K562 (cell line): ENCODE measurements around the gene PTGR3. TPM values are rescaled to one million over a fixed set of nuclear protein-coding genes. Genes with fewer than 3 reads are reported as not detected.
A peak's percentile ranks its signal among the peaks of the same experiment; 100 is the strongest.

Experiments
- ATAC-seq: fragments of 200-7000 bp; cut with Tn5 transposase; 3 replicates; pipeline ENCODE4 v1.9.1; 2020; ENCODE audit warnings: moderate library complexity
- BruUV-seq: library from RNA; stranded (reverse); fragments of 400-500 nt; replicated peaks from 2 replicates; lab custom pipeline; 2021; lab: Mats Ljungman, UMichigan
- CTCF ChIA-PET: fragments of 300-600 bp; formaldehyde crosslinking; extraction: SDS; loops from one replicate; lab custom pipeline; 2021; ENCODE audit warnings: low intra/inter-chr PET ratio; lab: Yijun Ruan, JAX
- POLR2A ChIA-PET: fragments of 300-600, 350-650 bp; sonication (Branson Sonifier 250); formaldehyde crosslinking; extraction: SDS; loops from one replicate; lab custom pipeline; 2021; ENCODE audit warnings: antibody characterized with exemption, inconsistent platforms; lab: Yijun Ruan, JAX
- DNase-seq, 4 experiments: peaks; one replicate each; pipeline versions ENCODE4 v3.0.0 to v3.0.0-alpha.2; 2011 to 2018; ENCODE audit warnings: low spot score in 3 of 4, mixed read lengths in 3 of 4; ENCODE audit errors: extremely low read depth in 1 of 4
- FAIRE-seq: peaks from 2 replicates; lab custom pipeline; 2011; peaks lifted over from hg19 to GRCh38; lab: Jason Lieb, UNC
- H2AFZ ChIP-seq: 2 replicates; pipeline ENCODE4 v1.6.0; 2011; ENCODE audit warnings: low read depth, low read length, control low read depth, inconsistent platforms
- H3K27ac ChIP-seq: fragments of 200-600 bp; 3 replicates; pipeline ENCODE4 v1.8.0; 2011; ENCODE audit warnings: low read depth, mild to moderate bottlenecking, control low read depth, inconsistent platforms, low read length, moderate library complexity, mixed read lengths; ENCODE audit errors: extremely low read depth
- H3K27me3 ChIP-seq, 2 experiments: fragments of 300-600 bp in 1 of 2; 2 replicates in 1 of 2; 3 replicates in 1 of 2; pipeline versions ENCODE4 v1.6.0 to v1.8.0; 2011; ENCODE audit warnings: inconsistent platforms in 2 of 2, low read length in 2 of 2, mild to moderate bottlenecking in 1 of 2, mixed read lengths in 1 of 2, moderate library complexity in 1 of 2; ENCODE audit not compliant: control insufficient read depth in 2 of 2, insufficient read depth in 2 of 2
- H3K36me3 ChIP-seq: fragments of 300-600 bp; 3 replicates; pipeline ENCODE4 v1.8.0; 2011; ENCODE audit warnings: mild to moderate bottlenecking, low read length, inconsistent platforms; ENCODE audit not compliant: control insufficient read depth, insufficient read depth
- H3K4me1 ChIP-seq, 2 experiments: fragments of 200-600 bp in 1 of 2; replicated peaks in 1 of 2; 2 replicates in 1 of 2; 3 replicates in 1 of 2; pipeline versions ENCODE4 v1.5.1 to v1.8.0; 2011; ENCODE audit warnings: inconsistent platforms in 2 of 2, low read length in 2 of 2, mild to moderate bottlenecking in 1 of 2, mixed read lengths in 1 of 2, moderate library complexity in 1 of 2; ENCODE audit not compliant: control insufficient read depth in 2 of 2, insufficient read depth in 2 of 2
- H3K4me2 ChIP-seq: 2 replicates; pipeline ENCODE4 v1.6.1; 2011; ENCODE audit warnings: low read length, control low read depth, inconsistent platforms, mixed read lengths; ENCODE audit not compliant: insufficient read depth
- H3K4me3 ChIP-seq: fragments of 200-600 bp; sonication (generic), shearing (Covaris generic); 2 replicates; pipeline ENCODE4 v1.5.1; 2016; ENCODE audit warnings: control low read depth, inconsistent platforms
- H3K79me2 ChIP-seq: fragments of 200-600 bp; 3 replicates; pipeline ENCODE4 v1.8.0; 2011; ENCODE audit warnings: low read length, inconsistent platforms; ENCODE audit not compliant: control insufficient read depth, insufficient read depth
- H3K9ac ChIP-seq, 2 experiments: 2 replicates each; pipeline versions ENCODE4 v1.6.0 to v1.6.1; 2011; ENCODE audit warnings: low read depth in 2 of 2, low read length in 2 of 2, control low read depth in 1 of 2, inconsistent platforms in 1 of 2, mild to moderate bottlenecking in 1 of 2, mixed read lengths in 1 of 2; ENCODE audit not compliant: insufficient read depth in 1 of 2
- H3K9me1 ChIP-seq: one replicate; pipeline ENCODE4 v1.6.0; 2011; ENCODE audit warnings: inconsistent platforms, mild to moderate bottlenecking, low read length, moderate library complexity; ENCODE audit not compliant: control insufficient read depth, insufficient read depth
- H3K9me3 ChIP-seq: replicated peaks from 2 replicates; pipeline ENCODE4 v1.5.1; 2011; ENCODE audit warnings: low read depth, low read length, inconsistent platforms; ENCODE audit not compliant: control insufficient read depth, insufficient read depth
- H4K20me1 ChIP-seq: replicated peaks from 2 replicates; pipeline ENCODE4 v1.6.1; 2011; ENCODE audit warnings: low read length, inconsistent platforms, mixed read lengths; ENCODE audit not compliant: control insufficient read depth, insufficient read depth
- ARID3B ChIP-seq: fragments of 250-450 bp; sonication (Bioruptor Pico); IDR thresholded peaks from 2 replicates; pipeline ENCODE4 v1.4.0; 2020; ENCODE audit warnings: borderline replicate concordance
- CCAR2 ChIP-seq: fragments of 200-400 bp; formaldehyde crosslinking; IDR thresholded peaks from 2 replicates; pipeline ENCODE4 v1.6.1; 2017; ENCODE audit warnings: mild to moderate bottlenecking, low read depth, low read length
- CXXC5 ChIP-seq: fragments of 250-450 bp; sonication (Bioruptor Pico); IDR thresholded peaks from 2 replicates; pipeline ENCODE4 v1.8.0; 2022; ENCODE audit warnings: inconsistent platforms, mild to moderate bottlenecking, moderate library complexity
- ETS1 ChIP-seq: conservative IDR thresholded peaks from 2 replicates; pipeline ENCODE4 v1.6.1; 2011; ENCODE audit warnings: low read depth, mild to moderate bottlenecking, low read length; ENCODE audit not compliant: control insufficient read depth
- L3MBTL2 ChIP-seq: fragments of 450-650 bp; IDR thresholded peaks from 2 replicates; pipeline ENCODE4 v1.6.1; 2016; ENCODE audit warnings: mild to moderate bottlenecking, moderate library complexity
- MGA ChIP-seq: fragments of 450-650 bp; IDR thresholded peaks from 2 replicates; pipeline ENCODE4 v1.6.1; 2016; ENCODE audit warnings: mild to moderate bottlenecking, moderate library complexity
- TSC22D4 ChIP-seq: fragments of 450-650 bp; IDR thresholded peaks from 2 replicates; pipeline ENCODE4 v1.6.1; 2016; ENCODE audit warnings: missing genetic modification characterization, missing biosample characterization, control low read depth
- ZNF696 ChIP-seq: fragments of 250-450 bp; sonication (Bioruptor Pico); conservative IDR thresholded peaks from 2 replicates; pipeline ENCODE4 v1.4.0; 2020; ENCODE audit warnings: mild to moderate bottlenecking, moderate library complexity
- whole genome bisulfite sequencing: fragments of 100-300 bp; shearing (Covaris generic); methylation state at CpG from one replicate; pipeline ENCODE4 v1.1.6; 2016; ENCODE audit warnings: low coverage, mixed read lengths; ENCODE audit not compliant: insufficient coverage; ENCODE audit errors: missing lambda C conversion rate; 5-methylcytosine and 5-hydroxymethylcytosine counted together
- in situ Hi-C: fragments of 300-500 bp; cut with MboI; formaldehyde crosslinking; loops from 4 replicates; pipeline ENCODE4 v1.15.0; 2018; ENCODE audit warnings: inconsistent platforms, mixed read lengths
- intact Hi-C: fragments of 100-400 bp; cut with micrococcal nuclease; formaldehyde crosslinking; loops from 2 replicates; pipeline ENCODE4 v1.14.2; 2022
- polyA plus RNA-seq, 8 experiments: library from polyadenylated mRNA; depleted of rRNA in 4 of 8; stranded (reverse) in 5 of 8; unstranded in 3 of 8; fragments of >200 nt; fragmentation: Nextera tagmentation in 2 of 8; fragmentation: Illumina TruSeq in 1 of 8; extraction: Ambion mirVana in 2 of 8; extraction: Trizol in 1 of 8; gene quantifications; 2 replicates each; pipeline versions ENCODE4 v1.2.1 to v1.2.3, GENCODE V29; 2011 to 2014; ENCODE audit warnings: inconsistent platforms in 1 of 8, missing spikeins in 1 of 8
- total RNA-seq, 7 experiments: library from RNA; depleted of rRNA in 6 of 7; stranded (reverse); fragments of >200 nt in 6 of 7; fragmentation: Illumina TruSeq in 2 of 7; extraction: Trizol in 2 of 7; gene quantifications; 2 replicates each; pipeline versions ENCODE4 v1.2.1 to v1.2.3, GENCODE V29; 2011 to 2021; ENCODE audit warnings: low replicate concordance in 1 of 7

PTGR3 gene
- total and polyA plus RNA-seq, 9 of the 15 experiments (the other 6 are each of a cell fraction or from before 2014, with no cell fraction given), result 4.1 to 32.3 (median 15.3) TPM

GRCh38 chr18:75176849-75177248 is 32.1 kb downstream of the PTGR3 start:
- Histone ChIP-seq H3K4me1 (no peaks in the 10 kb centered on the region; a peak in 1 of 5 replicates), H3K4me3 (no peak overlapping the region), H3K4me2 (no peak overlapping the region), H3K79me2 (no peaks in the 10 kb centered on the region), H4K20me1 (no peaks in the 10 kb centered on the region), H3K9me1 (no peaks in the 10 kb centered on the region), H3K27ac (no peak overlapping the region), H3K27me3 (peaks cover 2 to 50% of the 10 kb centered on the region in 2 experiments; a peak in 4 of 5 replicates), H3K36me3 (no peaks in the 10 kb centered on the region), H3K9me3 (no peaks in the 10 kb centered on the region), H3K9ac (no peak overlapping the region), H2AFZ (no peak overlapping the region)
- CTCF ChIA-PET, result no interaction called here
- intact Hi-C loops (no loop called here), in situ Hi-C loops (no loop called here)
- ATAC-seq (no peak), FAIRE-seq (no peak), DNase-seq (no peak)
- POLR2A ChIA-PET, result interaction anchor here (0.6 to 0.9 kb wide), 2 partner anchors 11 to 34 kb away, joined by 3 to 4 read pairs; partner anchors contain the start of gene TSHZ1
- BruUV-seq, result no TSS peak
- 4% methylated on average over 6 of the region's 8 CpGs for WGBS
- peak; percentile 44 for TF ChIP-seq MGA
- TF ChIP-seq TSC22D4 (tag), result no peak
- peak; percentile 59; the same call in 1 of the 2 replicates for TF ChIP-seq L3MBTL2
- no peak for TF ChIP-seq ZNF696 (CRISPR knock-in tag)
- no peak for TF ChIP-seq ETS1
- TF ChIP-seq CCAR2, result no peak
- no peak for TF ChIP-seq CXXC5 (CRISPR knock-in tag)
- TF ChIP-seq ARID3B (CRISPR knock-in tag), result no peak
